Jurkat, Clone E6-1 (cell line): ENCODE measurements around the gene CPSF2.

Experiments used
- DNase-seq: peaks from one replicate; pipeline ENCODE4 v3.0.0-alpha.2; 2011; ENCODE audit warnings: low read depth, low spot score
- H3K4me3 ChIP-seq: 2 replicates; pipeline ENCODE4 v1.5.1; 2011; ENCODE audit warnings: mild to moderate bottlenecking, low read length, control low read depth, moderate library complexity

CPSF2 gene

DNA sequence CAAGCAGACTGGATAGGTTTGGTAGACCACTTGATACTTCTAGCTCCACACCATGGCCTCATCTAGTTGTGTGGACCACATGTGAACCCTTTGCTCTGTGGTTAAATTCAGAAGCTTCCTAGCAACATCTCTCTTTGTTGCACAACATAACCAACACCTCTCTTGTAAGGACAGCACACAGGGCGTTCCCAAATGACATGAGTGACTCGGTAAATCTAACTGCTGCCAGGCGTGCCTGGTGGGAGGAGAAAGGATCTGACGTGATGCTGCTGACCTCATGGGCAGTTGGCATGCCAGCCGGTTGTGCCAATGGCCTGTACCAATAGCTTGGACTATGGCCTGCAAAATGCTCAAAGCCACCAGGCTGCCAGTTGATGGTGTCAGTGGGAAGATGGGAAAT, 93.8 kb downstream of the CPSF2 start:
- no peak overlapping the region for H3K4me3 ChIP-seq
- no peak for DNase-seq

DNA sequence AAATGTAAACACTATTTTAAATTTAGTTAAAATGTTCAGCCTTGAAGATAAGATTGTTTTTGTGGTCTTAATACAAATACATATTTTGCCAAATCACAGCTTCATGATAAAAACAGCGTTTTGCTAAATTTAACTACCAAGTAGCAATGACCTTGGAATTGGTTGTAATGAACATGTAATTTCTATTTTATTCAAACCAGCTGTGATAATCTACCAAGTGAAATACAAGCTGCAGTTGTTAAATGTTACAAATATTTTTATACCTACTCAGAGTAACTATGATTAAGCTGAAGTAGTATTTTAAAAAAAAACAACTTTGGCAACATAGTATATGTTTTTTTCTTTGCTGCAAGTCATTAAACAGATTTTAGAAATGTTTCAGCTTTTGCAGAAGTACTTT, 96.2 kb downstream of the CPSF2 start:
- DNase-seq, result no peak
- H3K4me3 ChIP-seq, result no peak overlapping the region
